GM12873 (cell line): ENCODE data around the gene STAC2.

Experiments used
- CTCF ChIP-seq: IDR thresholded peaks from 2 replicates; pipeline ENCODE4 v1.5.1; 2012; ENCODE audit warnings: low read depth, mild to moderate bottlenecking, moderate library complexity, low read length, control low read depth; ENCODE audit not compliant: insufficient read depth; ENCODE audit errors: missing control alignments

STAC2 gene

DNA sequence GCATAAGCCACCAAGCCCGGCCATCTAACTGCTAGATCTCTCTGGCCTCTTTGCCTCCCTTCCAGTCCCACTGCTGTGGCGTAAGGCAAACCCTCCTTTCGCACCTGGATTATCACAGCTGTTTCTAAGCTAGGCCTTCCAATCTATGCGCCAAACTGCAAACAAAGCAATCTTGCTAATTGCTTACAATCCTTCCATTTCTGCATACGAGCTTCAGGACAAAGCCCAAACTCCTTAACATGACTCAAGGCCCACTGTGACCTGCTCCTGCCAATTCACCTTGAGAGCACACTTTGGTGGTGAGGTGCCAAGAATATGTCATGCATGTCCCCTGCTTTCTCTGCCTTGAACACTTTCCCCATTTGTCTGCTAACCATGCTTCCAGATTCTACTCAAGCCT lies 53.8 kb downstream of the STAC2 start:
- TF ChIP-seq CTCF, result no peak

- no peak for TF ChIP-seq CTCF
Measured at GRCh38 chr17:39170558-39170957, 55.2 kb downstream of the STAC2 start.

- no peak for TF ChIP-seq CTCF
Measured at GRCh38 chr17:39170109-39170508, 55.6 kb downstream of the STAC2 start.

DNA sequence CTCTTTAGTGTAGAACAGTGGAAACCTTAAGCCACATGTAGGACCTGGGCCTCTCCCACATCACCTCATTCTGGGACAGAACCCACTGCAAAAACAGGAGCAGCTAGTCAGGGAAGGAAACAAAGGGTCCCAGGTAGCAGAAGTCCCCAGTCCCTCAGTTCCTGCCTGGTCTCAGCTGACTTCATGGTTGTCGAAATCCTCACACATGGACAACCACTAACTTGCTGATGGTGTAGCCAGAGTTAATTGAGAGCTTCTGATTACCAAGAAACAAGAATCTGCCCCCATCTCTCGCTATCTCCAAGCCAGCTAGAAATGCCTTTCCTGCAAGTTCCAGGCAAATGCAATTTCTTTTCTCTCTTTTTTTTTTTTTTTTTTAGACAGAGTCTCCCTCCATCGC lies 56.2 kb downstream of the STAC2 start:
- TF ChIP-seq CTCF, result no peak

GRCh38 chr17:39169101-39169500 lies 56.6 kb downstream of the STAC2 start:
- TF ChIP-seq CTCF, result no peak

DNA sequence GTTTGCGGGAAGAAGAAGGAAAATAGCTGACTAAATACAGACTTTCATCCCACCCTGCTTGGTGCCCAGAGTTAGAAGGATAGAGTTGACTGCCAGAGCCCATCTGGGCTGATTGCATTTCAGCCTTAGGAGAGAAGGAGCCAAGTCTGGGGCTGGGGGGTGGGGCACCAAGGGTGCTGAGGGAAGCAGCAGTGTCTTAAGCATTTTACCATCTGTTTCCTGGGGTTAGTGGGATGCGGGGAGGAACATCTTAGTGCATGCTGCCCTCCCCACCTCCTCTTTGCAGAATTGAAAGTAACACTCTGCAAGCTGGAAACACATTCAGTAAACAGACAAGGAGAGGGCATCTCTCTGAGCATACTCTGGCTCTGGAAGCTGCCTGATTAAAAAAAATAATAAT lies 58.3 kb downstream of the STAC2 start:
- TF ChIP-seq CTCF, result no peak

DNA sequence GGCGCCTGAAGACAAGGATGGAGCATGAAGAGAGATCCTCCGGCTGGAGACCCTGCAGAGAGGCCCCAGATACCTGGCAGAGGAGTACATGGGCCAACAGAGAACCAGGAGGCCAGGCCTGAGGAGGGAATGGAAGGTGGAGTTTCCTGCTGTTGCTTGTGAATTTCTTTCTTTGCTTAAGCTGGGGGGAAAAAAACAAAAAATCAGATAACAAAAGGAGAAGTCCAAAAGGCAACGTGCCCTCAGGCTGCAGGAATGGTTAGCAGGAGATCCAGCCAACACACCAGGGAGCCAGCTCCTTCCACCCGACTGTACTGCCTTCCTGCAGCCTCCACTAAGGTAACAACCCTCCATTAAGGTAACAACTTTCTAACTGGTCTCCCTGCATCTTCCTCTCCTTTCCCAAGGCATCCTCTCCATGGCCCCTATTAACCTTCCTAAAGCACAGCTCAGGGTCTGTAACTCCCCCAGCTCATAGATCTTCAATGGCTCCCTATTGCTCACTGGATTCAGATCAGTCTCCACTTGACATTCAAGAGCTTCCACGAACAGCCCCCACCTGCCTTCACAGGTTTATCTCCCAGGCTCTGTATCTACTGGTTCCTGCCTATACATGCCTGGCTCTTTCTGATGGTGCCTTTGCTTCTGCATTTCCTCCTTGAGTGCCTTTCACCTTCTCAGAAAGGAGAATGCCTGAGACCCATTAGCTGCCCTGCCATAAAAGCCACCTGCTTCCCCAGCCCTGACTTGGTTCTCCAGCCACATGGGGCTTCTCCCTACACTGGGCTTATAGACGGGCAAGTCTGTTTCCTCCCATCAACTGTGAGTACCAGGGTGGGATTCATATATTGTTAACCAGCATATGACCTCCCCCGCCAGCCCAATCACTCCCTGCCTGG lies 59.1 kb downstream of the STAC2 start:
- no peak for TF ChIP-seq CTCF
